Measurements from ENCODE around the gene AMZ2.

DNA sequence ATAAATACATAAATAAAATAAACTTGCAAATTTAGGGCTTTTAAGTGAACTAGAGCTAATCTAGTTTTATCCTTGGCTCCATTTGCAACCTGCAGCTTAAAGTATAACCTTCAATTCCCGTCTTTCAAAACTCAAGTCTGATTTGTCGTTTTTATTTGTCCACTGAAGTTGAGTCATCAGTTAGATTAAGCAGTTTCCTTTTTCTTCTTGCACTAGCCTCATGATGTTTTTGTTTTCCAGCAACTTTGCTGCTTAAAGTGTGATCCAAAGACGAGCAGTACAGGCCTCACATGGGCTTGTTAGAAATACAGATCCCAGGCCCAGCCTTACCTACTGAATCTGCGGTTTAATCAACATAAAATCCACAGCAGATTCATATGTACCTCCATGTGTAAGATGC lies 57.3 kb downstream of the AMZ2 start:
- no peak for TF ChIP-seq SIN3A (IDR thresholded peaks at IDR 0.05; ENCODE audit: borderline replicate concordance, insufficient read depth, low read depth, low read length)
- TF ChIP-seq, protein P1, sequence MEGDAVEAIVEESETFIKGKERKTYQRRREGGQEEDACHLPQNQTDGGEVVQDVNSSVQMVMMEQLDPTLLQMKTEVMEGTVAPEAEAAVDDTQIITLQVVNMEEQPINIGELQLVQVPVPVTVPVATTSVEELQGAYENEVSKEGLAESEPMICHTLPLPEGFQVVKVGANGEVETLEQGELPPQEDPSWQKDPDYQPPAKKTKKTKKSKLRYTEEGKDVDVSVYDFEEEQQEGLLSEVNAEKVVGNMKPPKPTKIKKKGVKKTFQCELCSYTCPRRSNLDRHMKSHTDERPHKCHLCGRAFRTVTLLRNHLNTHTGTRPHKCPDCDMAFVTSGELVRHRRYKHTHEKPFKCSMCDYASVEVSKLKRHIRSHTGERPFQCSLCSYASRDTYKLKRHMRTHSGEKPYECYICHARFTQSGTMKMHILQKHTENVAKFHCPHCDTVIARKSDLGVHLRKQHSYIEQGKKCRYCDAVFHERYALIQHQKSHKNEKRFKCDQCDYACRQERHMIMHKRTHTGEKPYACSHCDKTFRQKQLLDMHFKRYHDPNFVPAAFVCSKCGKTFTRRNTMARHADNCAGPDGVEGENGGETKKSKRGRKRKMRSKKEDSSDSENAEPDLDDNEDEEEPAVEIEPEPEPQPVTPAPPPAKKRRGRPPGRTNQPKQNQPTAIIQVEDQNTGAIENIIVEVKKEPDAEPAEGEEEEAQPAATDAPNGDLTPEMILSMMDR (IDR thresholded peaks at IDR 0.05) = no peak
